Left lung (tissue), 10 donors: Measurements from ENCODE around the gene BLNK. TPM values are rescaled to one million over a fixed set of nuclear protein-coding genes. Genes with fewer than 3 reads are reported as not detected.

ENCODE experiments used
- ATAC-seq: fragments of 200-7000 bp; cut with Tn5 transposase; one replicate; pipeline ENCODE4 v1.9.1; 2020; ENCODE audit warnings: moderate library complexity
- DNase-seq, 4 donors: peaks; one replicate each; pipeline ENCODE4 v3.0.0-alpha.2; 2013 to 2020
- H3K27ac ChIP-seq, 2 donors: fragments of 200-600 bp; sonication (generic) in 1 of 2; one replicate each; pipeline versions ENCODE4 v1.5.0 to v1.8.0; 2020 to 2021
- H3K27me3 ChIP-seq, 2 donors: fragments of 200-600 bp; sonication (generic) in 1 of 2; one replicate each; pipeline versions ENCODE4 v1.5.0 to v1.8.0; 2020 to 2021
- H3K36me3 ChIP-seq, 2 donors: fragments of 200-600 bp; sonication (generic) in 1 of 2; one replicate each; pipeline versions ENCODE4 v1.5.0 to v1.8.0; 2020 to 2021
- H3K4me1 ChIP-seq, 2 donors: fragments of 200-600 bp; one replicate each; pipeline ENCODE4 v1.8.0; 2021
- H3K4me3 ChIP-seq, 2 donors: fragments of 200-600 bp; sonication (generic) in 1 of 2; one replicate each; pipeline versions ENCODE4 v1.5.0 to v1.8.0; 2020 to 2021; ENCODE audit warnings: mild to moderate bottlenecking in 1 of 2
- H3K9me3 ChIP-seq, 2 donors: fragments of 200-600 bp; sonication (generic) in 1 of 2; one replicate each; pipeline versions ENCODE4 v1.5.0 to v1.8.0; 2020 to 2021
- intact Hi-C, 2 donors: fragments of 100-400 bp; cut with DNase I; formaldehyde crosslinking; loops; one replicate each; pipeline versions ENCODE4 v1.11.2 to v1.14.2; 2022
- polyA plus RNA-seq, 6 donors: library from polyadenylated mRNA; unstranded; fragments of 120-200 nt; gene quantifications; one replicate each; pipeline ENCODE4 v1.2.1, GENCODE V29; 2013; ENCODE audit not compliant: insufficient read length in 6 of 6
- total RNA-seq, 2 donors: library from RNA; stranded (reverse); fragmentation: NEBNext Ultra II Directional; extraction: Animal tissue kit (Norgen Biotek cat#: 25700); gene quantifications; one replicate each; pipeline ENCODE4 v1.2.1, GENCODE V29; 2021
- TF ChIP-seq, protein P1 (sequence below), 2 donors: fragments of 200-600 bp; sonication (generic) in 1 of 2; IDR thresholded peaks; one replicate each; pipeline versions ENCODE4 v1.5.0 to v1.8.0; 2021; ENCODE audit warnings: antibody characterized with exemption in 2 of 2
- donor health status: DM: no; HTN: yes; CAD: no.
- donor health status: DM: no; HTN: no; CAD: no.

The BLNK gene
- total and polyA plus RNA-seq, 8 donors = 7.9 to 18.8 (median 15.2) TPM

GRCh38 chr10:96281444-96282029, 10.2 kb upstream of the BLNK start:
- DNase-seq (no peak), ATAC-seq (no peak)
- H3K4me3 ChIP-seq = no peak overlapping the region
- no peaks in the 10 kb centered on the region for H3K4me1 ChIP-seq
- H3K9me3 ChIP-seq = no peaks in the 10 kb centered on the region
- intact Hi-C loops = no loop called here
- H3K27me3 ChIP-seq = no peaks in the 10 kb centered on the region
- H3K27ac ChIP-seq = no peak overlapping the region
- TF ChIP-seq, protein P1, sequence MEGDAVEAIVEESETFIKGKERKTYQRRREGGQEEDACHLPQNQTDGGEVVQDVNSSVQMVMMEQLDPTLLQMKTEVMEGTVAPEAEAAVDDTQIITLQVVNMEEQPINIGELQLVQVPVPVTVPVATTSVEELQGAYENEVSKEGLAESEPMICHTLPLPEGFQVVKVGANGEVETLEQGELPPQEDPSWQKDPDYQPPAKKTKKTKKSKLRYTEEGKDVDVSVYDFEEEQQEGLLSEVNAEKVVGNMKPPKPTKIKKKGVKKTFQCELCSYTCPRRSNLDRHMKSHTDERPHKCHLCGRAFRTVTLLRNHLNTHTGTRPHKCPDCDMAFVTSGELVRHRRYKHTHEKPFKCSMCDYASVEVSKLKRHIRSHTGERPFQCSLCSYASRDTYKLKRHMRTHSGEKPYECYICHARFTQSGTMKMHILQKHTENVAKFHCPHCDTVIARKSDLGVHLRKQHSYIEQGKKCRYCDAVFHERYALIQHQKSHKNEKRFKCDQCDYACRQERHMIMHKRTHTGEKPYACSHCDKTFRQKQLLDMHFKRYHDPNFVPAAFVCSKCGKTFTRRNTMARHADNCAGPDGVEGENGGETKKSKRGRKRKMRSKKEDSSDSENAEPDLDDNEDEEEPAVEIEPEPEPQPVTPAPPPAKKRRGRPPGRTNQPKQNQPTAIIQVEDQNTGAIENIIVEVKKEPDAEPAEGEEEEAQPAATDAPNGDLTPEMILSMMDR (IDR thresholded peaks at IDR 0.05) = no peak
- H3K36me3 ChIP-seq = no peaks in the 10 kb centered on the region

DNA sequence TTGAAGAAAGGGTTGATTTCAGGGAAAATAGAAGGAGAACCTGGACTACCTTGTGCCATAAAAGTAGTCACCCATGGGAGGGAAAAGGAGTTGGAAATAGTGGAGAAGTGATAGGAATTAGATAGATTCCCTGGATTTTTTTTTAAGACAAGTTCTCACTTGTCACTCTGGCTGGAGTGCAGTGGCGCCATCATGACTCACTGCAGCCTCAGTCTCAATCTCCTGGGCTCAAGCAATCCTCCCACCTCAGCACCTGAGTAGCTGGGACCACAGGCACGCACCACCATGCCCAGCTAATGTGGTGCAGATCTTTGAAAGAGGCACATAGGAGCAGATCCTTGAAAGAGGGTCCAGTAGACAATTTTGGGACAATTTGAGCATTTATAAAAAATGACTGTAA, 9.5 kb upstream of the BLNK start:
- no peak overlapping the region for H3K27ac ChIP-seq
- intact Hi-C loops = no loop called here
- no peaks in the 10 kb centered on the region for H3K4me1 ChIP-seq
- no peaks in the 10 kb centered on the region for H3K36me3 ChIP-seq
- no peak overlapping the region for H3K4me3 ChIP-seq
- TF ChIP-seq, protein P1 (IDR thresholded peaks at IDR 0.05) = no peak
- no peaks in the 10 kb centered on the region for H3K27me3 ChIP-seq
- ATAC-seq (no peak), DNase-seq (no peak)
- H3K9me3 ChIP-seq = no peaks in the 10 kb centered on the region

DNA sequence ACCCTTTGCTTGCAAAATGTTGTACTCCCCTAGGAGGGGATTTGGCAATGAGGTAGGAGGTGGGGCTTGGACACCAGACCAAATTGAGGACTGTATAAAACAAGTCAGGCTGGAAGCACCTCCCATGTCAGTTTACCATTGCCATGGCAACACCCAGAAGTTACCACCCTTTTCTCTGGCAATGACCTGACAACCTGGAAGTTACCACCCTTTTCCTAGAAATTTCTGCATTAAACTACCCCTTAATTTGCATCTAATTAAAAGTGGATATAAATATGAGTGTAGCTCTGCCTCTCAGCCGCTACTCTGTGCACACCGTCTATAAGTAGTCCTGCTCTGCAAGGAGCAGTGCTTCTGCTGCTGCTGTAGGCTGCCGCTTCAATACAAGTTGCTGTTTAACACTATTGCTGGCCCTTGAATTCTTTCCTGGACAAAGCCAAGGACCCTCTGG, 7.8 kb upstream of the BLNK start:
- Histone ChIP-seq H3K4me3 (no peak overlapping the region), H3K4me1 (no peaks in the 10 kb centered on the region), H3K27ac (no peak overlapping the region), H3K36me3 (no peaks in the 10 kb centered on the region), H3K27me3 (no peaks in the 10 kb centered on the region), H3K9me3 (no peaks in the 10 kb centered on the region)
- intact Hi-C loops = no loop called here
- DNase-seq = no peak
- no peak for ATAC-seq
- TF ChIP-seq, protein P1 (IDR thresholded peaks at IDR 0.05) = no peak

DNA sequence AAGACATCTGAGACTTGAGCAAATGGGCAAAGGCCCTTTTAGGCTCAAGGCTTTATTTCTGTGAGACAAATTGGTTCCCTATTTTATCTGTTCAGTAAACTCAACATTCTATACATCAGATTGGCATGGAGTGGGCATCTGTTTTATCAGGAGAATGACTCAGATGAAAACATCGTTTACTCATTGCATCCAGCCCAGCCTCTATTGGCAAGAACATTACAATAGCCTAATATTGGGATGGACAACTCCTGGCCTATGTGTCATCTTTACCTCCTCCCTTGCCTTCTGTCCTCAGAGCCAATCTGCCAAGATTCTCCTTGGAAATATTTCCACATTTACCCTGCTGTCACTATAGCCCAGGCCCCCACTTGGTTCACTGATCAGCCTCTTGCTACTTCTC, 5.5 kb upstream of the BLNK start:
- TF ChIP-seq, protein P1 (IDR thresholded peaks at IDR 0.05) = no peak
- no peak for ATAC-seq
- intact Hi-C loops = no loop called here

GRCh38 chr10:96276426-96276825, 5.1 kb upstream of the BLNK start:
- Histone ChIP-seq H3K27ac (no peak overlapping the region), H3K9me3 (no peaks in the 10 kb centered on the region), H3K4me1 (peaks cover 2 to 19% of the 10 kb centered on the region in 2 donors), H3K4me3 (no peak overlapping the region), H3K27me3 (no peaks in the 10 kb centered on the region), H3K36me3 (no peaks in the 10 kb centered on the region)
- ATAC-seq = no peak
- intact Hi-C loops = no loop called here
- TF ChIP-seq, protein P1 (IDR thresholded peaks at IDR 0.05) = no peak
- DNase-seq = no peak

More for the DNA sequence above, 5.5 kb upstream of the BLNK start:
- H3K9me3 ChIP-seq = no peaks in the 10 kb centered on the region
- H3K36me3 ChIP-seq = no peaks in the 10 kb centered on the region
- no peak for DNase-seq
- H3K4me1 ChIP-seq = peaks cover 0 to 16% of the 10 kb centered on the region in 2 donors
- no peak overlapping the region for H3K4me3 ChIP-seq
- no peaks in the 10 kb centered on the region for H3K27me3 ChIP-seq
- H3K27ac ChIP-seq = no peak overlapping the region
